K562 (cell line): ENCODE measurements around the gene SOX18. TPM values are rescaled to one million over a fixed set of nuclear protein-coding genes. Genes with fewer than 3 reads are reported as not detected.
A peak's percentile ranks its signal among the peaks of the same experiment; 100 is the strongest.

Experiments
- ARID4B ChIP-seq: sonication (generic); formaldehyde crosslinking; IDR thresholded peaks from 2 replicates; pipeline ENCODE4 v1.8.0; 2022; ENCODE audit warnings: mild to moderate bottlenecking, missing genetic modification reagents
- ATF4 ChIP-seq: fragments of 450-650 bp; formaldehyde crosslinking; IDR thresholded peaks from 2 replicates; pipeline ENCODE4 v1.4.0; 2022; ENCODE audit warnings: mild to moderate bottlenecking, moderate library complexity
- BHLHE40 ChIP-seq: IDR thresholded peaks from 2 replicates; pipeline ENCODE4 v1.6.1; 2011; ENCODE audit warnings: low read length, improper control_type of control experiment
- COPS2 ChIP-seq: fragments of 450-650 bp; conservative IDR thresholded peaks from 2 replicates; pipeline ENCODE4 v1.6.1; 2016; ENCODE audit warnings: mild to moderate bottlenecking, moderate library complexity
- CREM ChIP-seq: IDR thresholded peaks from 2 replicates; pipeline ENCODE4 v1.6.1; 2014; ENCODE audit warnings: antibody characterized with exemption, low read depth
- ELF1 ChIP-seq: fragments of 200-800 bp; sonication (Bioruptor generic); IDR thresholded peaks from 2 replicates; pipeline ENCODE4 v1.6.1; 2016; ENCODE audit warnings: missing genetic modification characterization, missing compliant biosample characterization
- FOXP1 ChIP-seq: sonication (generic); formaldehyde crosslinking; IDR thresholded peaks from 2 replicates; pipeline ENCODE4 v1.8.0; 2022; ENCODE audit warnings: mild to moderate bottlenecking, missing genetic modification reagents
- HIVEP1 ChIP-seq: fragments of 250-450 bp; sonication (Bioruptor Pico); IDR thresholded peaks from 2 replicates; pipeline ENCODE4 v1.4.0; 2020; ENCODE audit warnings: mild to moderate bottlenecking
- HMGN3 ChIP-seq: IDR thresholded peaks from 2 replicates; pipeline ENCODE4 v1.6.1; 2011; ENCODE audit warnings: borderline replicate concordance, low read depth, mild to moderate bottlenecking, mixed read lengths, low read length; ENCODE audit not compliant: insufficient read length; ENCODE audit errors: extremely low read depth
- MAX ChIP-seq: sonication (generic); formaldehyde crosslinking; IDR thresholded peaks from 2 replicates; pipeline ENCODE4 v1.9.0; 2022; ENCODE audit warnings: mild to moderate bottlenecking, missing genetic modification reagents
- MTA2 ChIP-seq: fragments of 450-650 bp; IDR thresholded peaks from 2 replicates; pipeline ENCODE4 v1.6.1; 2016; ENCODE audit warnings: low read depth
- NFRKB ChIP-seq: fragments of 450-650 bp; IDR thresholded peaks from 2 replicates; pipeline ENCODE4 v1.6.1; 2016; ENCODE audit warnings: low read depth
- NFYB ChIP-seq: IDR thresholded peaks from 2 replicates; pipeline ENCODE4 v1.6.1; 2011; ENCODE audit warnings: mild to moderate bottlenecking, moderate library complexity; ENCODE audit not compliant: insufficient read length; ENCODE audit errors: extremely low read depth
- RBM17 ChIP-seq: fragments of 200-400 bp; formaldehyde crosslinking; IDR thresholded peaks from 2 replicates; pipeline ENCODE4 v1.6.1; 2017; ENCODE audit warnings: low read depth, mild to moderate bottlenecking, low read length, borderline replicate concordance
- SIX5 ChIP-seq, 2 experiments: IDR thresholded peaks; 2 replicates each; pipeline ENCODE4 v1.6.1; 2011; ENCODE audit warnings: low read length in 2 of 2, borderline replicate concordance in 1 of 2, low read depth in 1 of 2, mild to moderate bottlenecking in 1 of 2, moderate library complexity in 1 of 2; ENCODE audit not compliant: insufficient read depth in 1 of 2
- SPI1 ChIP-seq: IDR thresholded peaks from 2 replicates; pipeline ENCODE4 v1.6.1; 2011; ENCODE audit warnings: low read depth, low read length, control low read depth, borderline replicate concordance
- SRSF7 ChIP-seq: fragments of 200-400 bp; formaldehyde crosslinking; optimal IDR thresholded peaks from 2 replicates; pipeline ENCODE3; 2017; ENCODE audit warnings: mild to moderate bottlenecking, low read depth, low read length
- THRAP3 ChIP-seq: fragments of 450-650 bp; IDR thresholded peaks from 2 replicates; pipeline ENCODE4 v1.6.1; 2016; ENCODE audit warnings: mild to moderate bottlenecking, inconsistent platforms, borderline replicate concordance
- TRIM28 ChIP-seq: fragments of 450-650 bp; IDR thresholded peaks from 2 replicates; pipeline ENCODE4 v1.6.1; 2017
- YY1 ChIP-seq, 3 experiments: IDR thresholded peaks; 2 replicates each; pipeline ENCODE4 v1.6.1; 2011; ENCODE audit warnings: low read length in 2 of 3, mild to moderate bottlenecking in 2 of 3, moderate library complexity in 2 of 3, borderline replicate concordance in 1 of 3, control low read depth in 1 of 3, low read depth in 1 of 3; ENCODE audit not compliant: insufficient read depth in 3 of 3, insufficient replicate concordance in 2 of 3, control insufficient read depth in 1 of 3, insufficient read length in 1 of 3; ENCODE audit errors: extremely low read depth in 1 of 3
- ZFP36 ChIP-seq: fragments of 150-350 bp; IDR thresholded peaks from 2 replicates; pipeline ENCODE4 v1.6.1; 2018; ENCODE audit warnings: low read length, low read depth; ENCODE audit not compliant: partially characterized antibody
- ZNF197 ChIP-seq: fragments of 200-800 bp; sonication (Bioruptor generic); IDR thresholded peaks from 2 replicates; pipeline ENCODE4 v1.6.1; 2016; ENCODE audit warnings: low read depth, missing genetic modification characterization, missing compliant biosample characterization
- ZNF707 ChIP-seq: fragments of 250-450 bp; sonication (Bioruptor Pico); conservative IDR thresholded peaks from 2 replicates; pipeline ENCODE4 v1.8.0; 2022; ENCODE audit warnings: inconsistent platforms, mild to moderate bottlenecking, moderate library complexity
- polyA plus RNA-seq, 8 experiments: library from polyadenylated mRNA; depleted of rRNA in 4 of 8; stranded (reverse) in 5 of 8; unstranded in 3 of 8; fragments of >200 nt; fragmentation: Nextera tagmentation in 2 of 8; fragmentation: Illumina TruSeq in 1 of 8; extraction: Ambion mirVana in 2 of 8; extraction: Trizol in 1 of 8; gene quantifications; 2 replicates each; pipeline versions ENCODE4 v1.2.1 to v1.2.3, GENCODE V29; 2011 to 2014; ENCODE audit warnings: inconsistent platforms in 1 of 8, missing spikeins in 1 of 8
- total RNA-seq, 7 experiments: library from RNA; depleted of rRNA in 6 of 7; stranded (reverse); fragments of >200 nt in 6 of 7; fragmentation: Illumina TruSeq in 2 of 7; extraction: Trizol in 2 of 7; gene quantifications; 2 replicates each; pipeline versions ENCODE4 v1.2.1 to v1.2.3, GENCODE V29; 2011 to 2021; ENCODE audit warnings: low replicate concordance in 1 of 7

Gene SOX18
- total and polyA plus RNA-seq, 9 of the 15 experiments (the other 6 are each of a cell fraction or from before 2014, with no cell fraction given) = 0.15 to 19.8 (median 0.33) TPM

- TF ChIP-seq ARID4B (CRISPR knock-in tag) = 0 out of 2 replicates have a peak, but pooled peaks have one; percentile 27
- TF ChIP-seq ZFP36 = no peak
- TF ChIP-seq THRAP3 = no peak
- no peak for TF ChIP-seq SRSF7
- TF ChIP-seq ZNF707 (CRISPR knock-in tag) = no peak
- no peak for TF ChIP-seq COPS2
- TF ChIP-seq NFYB = no peak
- no peak for TF ChIP-seq SIX5 (IDR thresholded peaks at IDR 0.05; ENCODE audit: borderline replicate concordance in 1 of 2, insufficient read depth in 1 of 2, low read depth in 1 of 2, low read length in 2 of 2)
- TF ChIP-seq MAX (CRISPR knock-in tag) = peak; percentile 30; the same call in 1 of the 2 replicates
- no peak for TF ChIP-seq FOXP1 (CRISPR knock-in tag)
- no peak for TF ChIP-seq MTA2
- TF ChIP-seq CREM = 0 out of 2 replicates have a peak, but pooled peaks have one; percentile 2
- no peak for TF ChIP-seq HIVEP1 (CRISPR knock-in tag)
- TF ChIP-seq NFRKB = no peak
- no peak for TF ChIP-seq BHLHE40
- TF ChIP-seq TRIM28 = no peak
- TF ChIP-seq RBM17 = no peak
- peak in 1 of 3 experiments; percentile 11 for TF ChIP-seq YY1 (IDR thresholded peaks at IDR 0.05; ENCODE audit: borderline replicate concordance in 1 of 3, control insufficient read depth in 1 of 3, extremely low read depth in 1 of 3, insufficient read depth in 3 of 3, insufficient read length in 1 of 3, insufficient replicate concordance in 2 of 3, low read depth in 1 of 3, low read length in 2 of 3)
- TF ChIP-seq ZNF197 (CRISPR knock-in tag) = no peak
- peak; percentile 16 for TF ChIP-seq HMGN3
- TF ChIP-seq ATF4 (CRISPR knock-in tag) = no peak
- TF ChIP-seq SPI1 = no peak
- TF ChIP-seq ELF1 = no peak
Observed at GRCh38 chr20:64053841-64054661, 4.6 kb upstream of the SOX18 start (continued).
